ENCODE data around the gene GATAD1.

GATAD1 gene

DNA sequence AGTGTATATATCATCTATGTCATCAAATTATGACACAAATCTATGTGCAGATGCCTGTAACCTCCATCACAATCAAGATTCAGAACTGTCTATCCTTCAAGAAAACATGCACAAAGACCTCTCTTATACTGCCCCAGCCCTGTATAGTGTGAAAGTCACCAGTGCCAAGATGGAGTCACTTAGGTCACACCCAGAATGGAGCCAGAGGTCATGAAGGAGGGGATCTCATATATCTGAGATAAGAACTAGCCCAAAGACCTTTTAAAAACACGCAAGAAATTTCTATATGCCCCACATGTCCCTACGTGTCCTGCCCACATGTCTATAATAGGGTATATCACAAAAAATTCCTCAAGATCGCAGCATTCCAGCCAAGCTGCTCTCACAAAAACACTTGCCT lies 20.1 kb upstream of the GATAD1 start:
- H3K9me2 ChIP-seq (replicated peaks; ENCODE audit: insufficient read depth, low read length) = no peaks in the 10 kb centered on the region
- no peak overlapping the region for H3K4me3 ChIP-seq (ENCODE audit: insufficient read depth, low read length, poor library complexity, severe bottlenecking)
- no peaks in the 10 kb centered on the region for H3K9me3 ChIP-seq (ENCODE audit: insufficient read depth, low read length)
- H3K4me2 ChIP-seq (ENCODE audit: low read depth, low read length, poor library complexity, severe bottlenecking) = no peak overlapping the region
- no peaks in the 10 kb centered on the region for H3K79me2 ChIP-seq (ENCODE audit: insufficient read depth, low read length)
- H2AFZ ChIP-seq (ENCODE audit: low read depth, low read length, severe bottlenecking) = no peak overlapping the region
- no peak overlapping the region for H3K27ac ChIP-seq (ENCODE audit: low read depth, low read length)
- no peaks in the 10 kb centered on the region for H4K20me1 ChIP-seq (ENCODE audit: low read depth, low read length)
- TF ChIP-seq, protein P1, sequence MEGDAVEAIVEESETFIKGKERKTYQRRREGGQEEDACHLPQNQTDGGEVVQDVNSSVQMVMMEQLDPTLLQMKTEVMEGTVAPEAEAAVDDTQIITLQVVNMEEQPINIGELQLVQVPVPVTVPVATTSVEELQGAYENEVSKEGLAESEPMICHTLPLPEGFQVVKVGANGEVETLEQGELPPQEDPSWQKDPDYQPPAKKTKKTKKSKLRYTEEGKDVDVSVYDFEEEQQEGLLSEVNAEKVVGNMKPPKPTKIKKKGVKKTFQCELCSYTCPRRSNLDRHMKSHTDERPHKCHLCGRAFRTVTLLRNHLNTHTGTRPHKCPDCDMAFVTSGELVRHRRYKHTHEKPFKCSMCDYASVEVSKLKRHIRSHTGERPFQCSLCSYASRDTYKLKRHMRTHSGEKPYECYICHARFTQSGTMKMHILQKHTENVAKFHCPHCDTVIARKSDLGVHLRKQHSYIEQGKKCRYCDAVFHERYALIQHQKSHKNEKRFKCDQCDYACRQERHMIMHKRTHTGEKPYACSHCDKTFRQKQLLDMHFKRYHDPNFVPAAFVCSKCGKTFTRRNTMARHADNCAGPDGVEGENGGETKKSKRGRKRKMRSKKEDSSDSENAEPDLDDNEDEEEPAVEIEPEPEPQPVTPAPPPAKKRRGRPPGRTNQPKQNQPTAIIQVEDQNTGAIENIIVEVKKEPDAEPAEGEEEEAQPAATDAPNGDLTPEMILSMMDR (IDR thresholded peaks at IDR 0.05; ENCODE audit: insufficient read depth, low read length, poor library complexity, severe bottlenecking) = no peak
- TF ChIP-seq EZH2phosphoT487 (conservative IDR thresholded peaks at IDR 0.05; ENCODE audit: low read length) = no peak
- H3K36me3 ChIP-seq (ENCODE audit: low read length) = no peaks in the 10 kb centered on the region
- H3K27me3 ChIP-seq (ENCODE audit: low read length) = no peaks in the 10 kb centered on the region
- no peak overlapping the region for H3K9ac ChIP-seq (ENCODE audit: low read length)
- H3F3A ChIP-seq (ENCODE audit: insufficient read depth) = no peaks in the 10 kb centered on the region

DNA sequence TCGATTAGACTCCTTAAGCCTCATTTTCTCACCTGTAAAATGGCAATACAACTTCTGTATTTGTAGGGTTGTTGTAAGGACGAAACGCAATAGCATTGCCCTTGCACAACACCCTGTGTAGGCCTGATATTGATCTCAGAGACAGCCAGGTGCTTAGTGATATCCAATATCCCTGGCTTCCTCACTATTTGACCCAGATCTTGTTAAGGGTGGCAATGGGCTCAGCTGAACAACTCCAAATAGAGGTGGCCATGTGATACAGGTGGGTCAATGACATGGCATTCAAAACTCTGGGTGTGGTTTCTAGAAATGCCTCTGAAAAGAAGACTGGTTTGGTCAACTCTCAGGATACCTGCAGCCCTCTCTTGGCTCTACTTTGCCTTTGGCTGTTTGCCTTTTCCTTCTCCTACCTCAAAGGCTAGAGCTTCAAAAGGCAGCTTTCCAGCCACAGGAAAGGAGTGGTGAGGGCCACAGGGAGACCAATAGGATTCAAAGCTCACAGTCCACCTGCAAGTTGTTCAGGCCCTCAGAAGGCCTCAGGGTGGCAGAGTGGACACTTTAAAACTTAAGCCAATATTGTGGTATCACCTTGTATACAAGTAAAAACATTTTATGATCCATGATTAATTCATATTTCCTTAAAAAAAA lies 14.9 kb upstream of the GATAD1 start:
- Histone ChIP-seq H3K79me2 (ENCODE audit: insufficient read depth, low read length) (no peaks in the 10 kb centered on the region), H3K27ac (ENCODE audit: low read depth, low read length) (no peak overlapping the region), H3K36me3 (ENCODE audit: low read length) (no peaks in the 10 kb centered on the region), H3K4me2 (ENCODE audit: low read depth, low read length, poor library complexity, severe bottlenecking) (no peak overlapping the region), H3K4me3 (ENCODE audit: insufficient read depth, low read length, poor library complexity, severe bottlenecking) (no peak overlapping the region), H3F3A (ENCODE audit: insufficient read depth) (no peaks in the 10 kb centered on the region), H4K20me1 (ENCODE audit: low read depth, low read length) (no peaks in the 10 kb centered on the region), H3K9ac (ENCODE audit: low read length) (no peak overlapping the region), H3K9me3 (ENCODE audit: insufficient read depth, low read length) (no peaks in the 10 kb centered on the region), H2AFZ (ENCODE audit: low read depth, low read length, severe bottlenecking) (no peak overlapping the region), H3K9me2 (replicated peaks; ENCODE audit: insufficient read depth, low read length) (no peaks in the 10 kb centered on the region), H3K27me3 (ENCODE audit: low read length) (no peaks in the 10 kb centered on the region)
- TF ChIP-seq, protein P1 (IDR thresholded peaks at IDR 0.05; ENCODE audit: insufficient read depth, low read length, poor library complexity, severe bottlenecking) = no peak
- no peak for TF ChIP-seq EZH2phosphoT487 (conservative IDR thresholded peaks at IDR 0.05; ENCODE audit: low read length)

DNA sequence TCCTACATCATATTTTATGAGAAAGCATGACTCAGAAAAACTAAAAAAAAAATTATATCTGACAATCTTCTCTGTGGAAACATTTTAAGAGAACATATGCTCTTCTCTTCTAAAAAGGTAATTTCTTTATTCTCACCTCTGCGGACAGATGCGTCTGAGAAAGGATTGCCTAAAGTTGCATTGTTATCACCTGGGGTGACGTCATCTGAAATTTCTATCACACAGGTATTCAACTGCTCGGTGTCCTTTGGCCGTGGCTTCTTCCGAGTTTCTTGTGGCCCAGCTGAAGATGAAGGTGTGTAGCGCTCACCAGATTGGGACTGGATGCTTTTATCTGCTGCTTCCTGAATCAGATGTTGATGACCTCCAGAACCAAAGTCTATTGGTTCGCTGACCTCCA lies 14.3 kb upstream of the GATAD1 start:
- Histone ChIP-seq H3K9me3 (ENCODE audit: insufficient read depth, low read length) (no peaks in the 10 kb centered on the region), H4K20me1 (ENCODE audit: low read depth, low read length) (no peaks in the 10 kb centered on the region), H2AFZ (ENCODE audit: low read depth, low read length, severe bottlenecking) (no peak overlapping the region), H3K27ac (ENCODE audit: low read depth, low read length) (no peak overlapping the region), H3K4me2 (ENCODE audit: low read depth, low read length, poor library complexity, severe bottlenecking) (no peak overlapping the region), H3K27me3 (ENCODE audit: low read length) (no peaks in the 10 kb centered on the region), H3K36me3 (ENCODE audit: low read length) (no peaks in the 10 kb centered on the region), H3K4me3 (ENCODE audit: insufficient read depth, low read length, poor library complexity, severe bottlenecking) (no peak overlapping the region), H3F3A (ENCODE audit: insufficient read depth) (no peaks in the 10 kb centered on the region), H3K9me2 (replicated peaks; ENCODE audit: insufficient read depth, low read length) (no peaks in the 10 kb centered on the region), H3K9ac (ENCODE audit: low read length) (no peak overlapping the region), H3K79me2 (ENCODE audit: insufficient read depth, low read length) (no peaks in the 10 kb centered on the region)
- no peak for TF ChIP-seq EZH2phosphoT487 (conservative IDR thresholded peaks at IDR 0.05; ENCODE audit: low read length)
- TF ChIP-seq, protein P1 (IDR thresholded peaks at IDR 0.05; ENCODE audit: insufficient read depth, low read length, poor library complexity, severe bottlenecking) = no peak
